Epithelial cell of esophagus (primary cell): ENCODE results near the gene TPP2.
A peak's percentile ranks its signal among the peaks of the same experiment; 100 is the strongest.

Source experiments
- DNase-seq: peaks from one replicate; pipeline ENCODE4 v3.0.0; 2010; ENCODE audit warnings: low read depth
- H3K4me3 ChIP-seq: 2 replicates; pipeline ENCODE4 v1.5.1; 2011; ENCODE audit warnings: mild to moderate bottlenecking, low read length, control low read depth
- CTCF ChIP-seq: IDR thresholded peaks from 2 replicates; pipeline ENCODE4 v1.5.1; 2011; ENCODE audit warnings: low read depth, mild to moderate bottlenecking, low read length, control low read depth, inconsistent platforms; ENCODE audit not compliant: insufficient read depth; ENCODE audit errors: missing control alignments

TPP2 gene

GRCh38 chr13:102591988-102592781 lies 4.6 kb upstream of the TPP2 start:
- H3K4me3 ChIP-seq: peak overlapping the region; percentile 56
- peak; percentile 66 for DNase-seq
- peak; percentile 70 for TF ChIP-seq CTCF

- no peak overlapping the region for H3K4me3 ChIP-seq
- DNase-seq: no peak
- TF ChIP-seq CTCF: no peak
Observed at GRCh38 chr13:102593466-102593865, 3.3 kb upstream of the TPP2 start.

GRCh38 chr13:102597029-102597961 lies 509 bp downstream of the TPP2 start:
- H3K4me3 ChIP-seq: peak overlapping the region; percentile 95
- DNase-seq: peak; percentile 6
- no peak for TF ChIP-seq CTCF

- peak; percentile 17 for DNase-seq
- H3K4me3 ChIP-seq: peak overlapping the region; percentile 95
- TF ChIP-seq CTCF: no peak
Observed at GRCh38 chr13:102598061-102598460, 1.3 kb downstream of the TPP2 start.

DNA sequence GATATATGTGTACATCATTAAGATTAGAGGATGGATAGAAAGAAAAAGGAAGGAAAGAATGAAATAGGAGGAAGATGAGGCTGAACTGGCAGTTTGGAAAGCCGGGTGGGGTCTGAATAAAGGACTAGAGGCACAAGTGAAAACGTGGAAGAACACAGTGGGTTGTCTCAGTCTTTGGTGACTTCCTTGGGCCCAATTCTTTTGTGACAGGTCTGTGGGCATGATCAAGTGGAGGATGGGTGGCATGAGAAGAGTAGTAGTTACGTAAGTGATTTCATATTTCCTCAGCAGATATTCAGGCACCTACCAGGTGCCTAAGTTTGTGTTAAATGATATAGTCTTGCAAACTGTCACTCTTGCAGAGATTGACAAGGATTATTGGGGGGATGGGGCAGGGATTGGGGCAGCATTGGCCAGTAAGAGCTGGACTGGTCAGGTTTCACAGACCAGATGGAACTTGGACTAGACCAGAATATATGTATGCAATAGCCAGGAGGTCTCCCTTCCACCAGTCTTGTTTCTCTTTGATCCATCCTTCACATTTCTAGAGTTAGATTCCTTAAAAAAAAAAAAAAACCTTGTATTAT lies 2.7 kb downstream of the TPP2 start:
- no peak overlapping the region for H3K4me3 ChIP-seq
- DNase-seq: no peak
- no peak for TF ChIP-seq CTCF

GRCh38 chr13:102606537-102607309 lies 9.9 kb downstream of the TPP2 start:
- no peak for TF ChIP-seq CTCF
- H3K4me3 ChIP-seq: no peak overlapping the region

More at GRCh38 chr13:102606537-102607309, 9.9 kb downstream of the TPP2 start:
- DNase-seq: no peak
